ENCODE data around the gene NIM1K.

NIM1K gene

DNA sequence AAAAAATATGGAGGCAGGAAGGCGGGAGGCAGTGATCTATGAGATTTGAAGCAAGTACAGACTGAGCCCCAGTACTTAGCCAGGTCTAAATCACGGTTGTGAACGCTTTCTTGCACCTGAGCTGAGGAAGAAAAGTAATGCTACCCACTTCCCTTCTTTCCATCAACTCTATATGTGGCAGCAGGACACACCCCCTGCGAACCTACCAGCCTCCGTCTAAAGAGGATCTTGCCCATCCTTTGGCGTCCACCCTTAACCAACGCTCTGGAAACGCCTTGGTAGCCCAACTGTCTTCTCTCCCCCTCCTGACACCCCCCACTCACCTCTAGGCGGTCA lies 120.6 kb downstream of the NIM1K start:
- TF ChIP-seq, protein P1, sequence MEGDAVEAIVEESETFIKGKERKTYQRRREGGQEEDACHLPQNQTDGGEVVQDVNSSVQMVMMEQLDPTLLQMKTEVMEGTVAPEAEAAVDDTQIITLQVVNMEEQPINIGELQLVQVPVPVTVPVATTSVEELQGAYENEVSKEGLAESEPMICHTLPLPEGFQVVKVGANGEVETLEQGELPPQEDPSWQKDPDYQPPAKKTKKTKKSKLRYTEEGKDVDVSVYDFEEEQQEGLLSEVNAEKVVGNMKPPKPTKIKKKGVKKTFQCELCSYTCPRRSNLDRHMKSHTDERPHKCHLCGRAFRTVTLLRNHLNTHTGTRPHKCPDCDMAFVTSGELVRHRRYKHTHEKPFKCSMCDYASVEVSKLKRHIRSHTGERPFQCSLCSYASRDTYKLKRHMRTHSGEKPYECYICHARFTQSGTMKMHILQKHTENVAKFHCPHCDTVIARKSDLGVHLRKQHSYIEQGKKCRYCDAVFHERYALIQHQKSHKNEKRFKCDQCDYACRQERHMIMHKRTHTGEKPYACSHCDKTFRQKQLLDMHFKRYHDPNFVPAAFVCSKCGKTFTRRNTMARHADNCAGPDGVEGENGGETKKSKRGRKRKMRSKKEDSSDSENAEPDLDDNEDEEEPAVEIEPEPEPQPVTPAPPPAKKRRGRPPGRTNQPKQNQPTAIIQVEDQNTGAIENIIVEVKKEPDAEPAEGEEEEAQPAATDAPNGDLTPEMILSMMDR (conservative IDR thresholded peaks at IDR 0.05; ENCODE audit: low read depth): no peak
- DNase-seq (ENCODE audit: low spot score): peak; percentile 34
- ChIA-PET POLR2A (ENCODE audit: low non-redundant PET) (no interaction called here), CTCF (interaction anchor here (0.5 kb wide), 1 partner anchor 77 kb away, joined by 4 read pairs; no protein-coding TSS in a partner anchor)
- H3K27ac ChIP-seq: peak overlapping the region; percentile 93

GRCh38 chr5:43313035-43313853 lies 121.2 kb downstream of the NIM1K start, which contains the start of gene HMGCS1:
HMGCS1 (minus strand) TSS chr5:43313412; CDS start chr5:43298965, 14,447 bp downstream.
- ChIA-PET POLR2A (ENCODE audit: low non-redundant PET) (interaction anchor here (0.9 to 1.0 kb wide), 2 partner anchors 192 to 202 kb away, joined by 3 to 5 read pairs; partner anchors contain the start of gene C5orf34), CTCF (interaction anchor here (0.5 to 1.0 kb wide), 5 partner anchors 76 to 195 kb away, joined by 3 to 4 read pairs (median 4); partner anchors contain the start of gene TMEM267)
- peak; percentile 100 for DNase-seq (ENCODE audit: low spot score)
- TF ChIP-seq, protein P1 (conservative IDR thresholded peaks at IDR 0.05; ENCODE audit: low read depth): no peak
- H3K27ac ChIP-seq: peak within 1 kb of the TSS; percentile 93

- POLR2A ChIA-PET (ENCODE audit: low non-redundant PET): interaction anchor here (0.9 to 1.0 kb wide), 2 partner anchors 193 to 201 kb away, joined by 3 to 5 read pairs; partner anchors contain the start of gene C5orf34
- TF ChIP-seq, protein P1 (conservative IDR thresholded peaks at IDR 0.05; ENCODE audit: low read depth): no peak
- peak overlapping the region; percentile 93 for H3K27ac ChIP-seq
- CTCF ChIA-PET: interaction anchor here (0.6 to 1.0 kb wide), 4 partner anchors 75 to 196 kb away, joined by 3 to 4 read pairs (median 4); partner anchors contain the start of gene TMEM267
- DNase-seq (ENCODE audit: low spot score): no peak
Measured at GRCh38 chr5:43313854-43314457, 121.9 kb downstream of the NIM1K start.

- no peak overlapping the region for H3K27ac ChIP-seq
- TF ChIP-seq, protein P1 (conservative IDR thresholded peaks at IDR 0.05; ENCODE audit: low read depth): no peak
- ChIA-PET POLR2A (ENCODE audit: low non-redundant PET) (no interaction called here), CTCF (interaction anchor here (0.7 kb wide), 1 partner anchor 210 kb away, joined by 3 read pairs; no protein-coding TSS in a partner anchor)
- DNase-seq (ENCODE audit: low spot score): no peak
Measured at GRCh38 chr5:43314724-43315123, 122.7 kb downstream of the NIM1K start.

GRCh38 chr5:43315263-43315662 lies 123.2 kb downstream of the NIM1K start:
- CTCF ChIA-PET: interaction anchor here (0.7 kb wide), 1 partner anchor 210 kb away, joined by 3 read pairs; no protein-coding TSS in a partner anchor
- H3K27ac ChIP-seq: no peak overlapping the region
- TF ChIP-seq, protein P1 (conservative IDR thresholded peaks at IDR 0.05; ENCODE audit: low read depth): no peak
- DNase-seq (ENCODE audit: low spot score): peak; percentile 80
- POLR2A ChIA-PET (ENCODE audit: low non-redundant PET): no interaction called here

- H3K27ac ChIP-seq: no peak overlapping the region
- CTCF ChIA-PET: interaction anchor here (0.7 kb wide), 1 partner anchor 211 kb away, joined by 3 read pairs; no protein-coding TSS in a partner anchor
- TF ChIP-seq, protein P1 (conservative IDR thresholded peaks at IDR 0.05; ENCODE audit: low read depth): no peak
- no peak for DNase-seq (ENCODE audit: low spot score)
- POLR2A ChIA-PET (ENCODE audit: low non-redundant PET): no interaction called here
Measured at GRCh38 chr5:43315682-43316081, 123.7 kb downstream of the NIM1K start.

All from RWPE1 (cell line).